HG02610 (cell line): Measurements from ENCODE around the gene PLVAP.
"Not testable (repeated sequence)": the region's sequence is repeated elsewhere in the genome, so short reads cannot be mapped to it uniquely, and the experiment has no call there.

Experiments used
- ATAC-seq: cut with Tn5 transposase; IDR thresholded peaks from one replicate; pipeline ENCODE4 v1.9.1; 2021; ENCODE audit warnings: mild to moderate bottlenecking, moderate library complexity; ENCODE audit not compliant: unreplicated experiment

The PLVAP gene

GRCh38 chr19:17402982-17403855 lies 26.1 kb upstream of the PLVAP start:
- no peak for ATAC-seq

GRCh38 chr19:17401628-17402027 lies 24.5 kb upstream of the PLVAP start:
- ATAC-seq = no peak

DNA sequence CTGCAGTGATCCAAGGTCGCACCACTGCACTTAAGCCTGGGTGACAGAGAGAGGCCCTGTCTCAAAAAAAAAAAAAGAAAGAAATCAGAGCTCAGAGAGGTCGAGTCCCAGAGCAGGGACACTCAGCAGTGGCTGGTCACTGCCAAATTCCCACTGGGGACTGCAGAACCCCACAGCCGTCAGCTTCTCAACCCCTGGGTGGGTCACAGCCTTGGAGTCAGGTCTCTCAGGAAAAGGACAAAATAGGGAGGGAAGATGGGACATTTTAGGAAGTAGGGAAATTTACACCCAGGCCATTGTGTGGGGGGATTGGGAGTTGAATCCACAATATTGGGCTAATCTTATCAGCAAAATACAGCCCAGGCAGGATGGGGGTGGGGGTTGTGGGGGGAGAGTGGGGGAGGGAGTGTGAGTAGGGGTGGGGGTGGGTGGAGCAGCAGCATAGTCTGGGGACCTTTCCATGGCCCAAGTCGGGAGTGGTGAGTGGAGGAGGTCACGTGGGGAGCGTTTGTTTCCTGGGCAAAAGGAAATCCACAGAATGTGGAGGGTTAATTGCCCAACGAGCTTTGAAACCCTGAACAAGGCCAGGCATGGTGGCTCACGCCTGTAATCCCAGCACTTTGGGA lies 21.9 kb upstream of the PLVAP start:
- ATAC-seq = no peak

GRCh38 chr19:17394891-17395415 lies 17.8 kb upstream of the PLVAP start:
- no peak for ATAC-seq

GRCh38 chr19:17393914-17394313 lies 16.8 kb upstream of the PLVAP start, which contains the start of gene CCDC194:
CCDC194 (minus strand) TSS chr19:17394196; CDS start chr19:17394158, 38 bp downstream.
- ATAC-seq = no peak

- no peak for ATAC-seq
Observed at GRCh38 chr19:17393002-17393401, 15.9 kb upstream of the PLVAP start.

DNA sequence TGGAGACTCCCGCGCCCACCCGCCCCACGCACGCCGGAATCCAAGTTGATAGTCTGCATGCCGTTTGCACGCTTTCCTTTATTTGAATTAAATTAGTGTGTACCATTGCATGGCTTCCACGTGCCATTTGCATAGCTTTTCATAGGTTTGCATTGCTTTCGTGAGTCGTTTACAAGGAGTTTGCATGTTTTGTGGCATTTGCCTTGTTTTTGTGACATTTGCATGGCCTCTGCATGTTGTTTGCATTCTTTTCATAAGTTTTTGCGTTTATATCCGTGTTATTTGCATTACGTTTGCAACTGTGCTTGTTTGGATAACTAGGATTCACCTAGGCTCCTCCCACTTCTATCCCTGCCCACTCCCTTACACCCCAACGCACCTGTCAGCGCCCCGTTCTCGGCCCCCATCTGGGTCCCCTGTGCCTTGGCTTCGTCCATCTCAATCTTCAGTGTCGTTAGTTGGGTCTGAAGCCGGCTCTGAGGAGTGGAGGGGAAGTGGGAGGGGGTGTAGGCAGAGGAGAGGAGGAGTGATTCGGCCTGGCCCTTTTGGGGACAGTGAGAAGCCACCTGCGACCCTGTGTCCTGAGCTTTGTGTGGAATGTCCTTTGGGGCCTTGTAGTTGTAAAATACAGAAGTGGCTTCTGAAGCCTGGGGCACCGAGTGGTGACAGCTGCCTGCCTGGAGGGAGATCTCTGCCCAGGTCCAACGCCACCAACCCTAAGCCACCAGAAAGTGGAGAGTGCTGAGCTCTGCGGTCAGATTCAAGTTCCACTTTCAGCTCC lies 14.4 kb upstream of the PLVAP start:
- no peak for ATAC-seq

- ATAC-seq = peak; percentile 89
Observed at GRCh38 chr19:17390665-17391370, 13.7 kb upstream of the PLVAP start.

- no peak for ATAC-seq
Observed at GRCh38 chr19:17389957-17390664, 13.0 kb upstream of the PLVAP start.

- ATAC-seq = no peak
Observed at GRCh38 chr19:17389288-17389687, 12.1 kb upstream of the PLVAP start.

- ATAC-seq = no peak
Observed at GRCh38 chr19:17385878-17386611, 8.9 kb upstream of the PLVAP start.

DNA sequence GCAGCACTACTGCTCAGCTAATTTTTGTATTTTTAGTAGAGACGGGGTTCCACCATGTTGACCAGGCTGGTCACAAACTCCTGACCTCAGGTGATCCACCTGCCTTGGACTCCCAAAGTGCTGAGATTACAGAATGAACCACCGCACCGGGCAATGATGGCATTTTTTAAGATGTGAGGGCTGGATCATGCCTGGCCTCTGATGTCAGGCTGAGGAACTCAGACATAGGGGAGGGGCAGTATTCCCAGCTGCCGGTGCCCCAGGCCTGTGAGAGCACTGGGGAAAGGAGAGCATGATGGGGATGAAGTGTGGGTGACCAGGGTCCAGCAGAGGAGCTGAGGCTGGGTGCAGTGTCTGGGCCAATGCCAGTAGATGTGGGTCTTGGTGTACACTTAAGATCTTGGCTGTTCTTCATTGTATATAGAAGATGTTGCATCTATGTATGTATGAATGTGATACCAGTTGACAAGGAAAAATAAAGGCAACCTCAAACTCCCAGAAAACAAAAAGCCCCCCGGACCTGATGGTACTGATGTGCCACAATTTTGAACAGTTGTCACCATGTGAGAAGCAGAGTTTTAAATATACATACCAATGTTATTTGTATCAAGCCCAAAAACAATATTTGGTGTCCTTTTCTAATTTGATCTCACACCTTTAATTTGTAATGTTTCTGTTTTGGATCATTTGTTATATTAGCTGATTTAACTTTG lies 3.4 kb upstream of the PLVAP start:
- no peak for ATAC-seq

DNA sequence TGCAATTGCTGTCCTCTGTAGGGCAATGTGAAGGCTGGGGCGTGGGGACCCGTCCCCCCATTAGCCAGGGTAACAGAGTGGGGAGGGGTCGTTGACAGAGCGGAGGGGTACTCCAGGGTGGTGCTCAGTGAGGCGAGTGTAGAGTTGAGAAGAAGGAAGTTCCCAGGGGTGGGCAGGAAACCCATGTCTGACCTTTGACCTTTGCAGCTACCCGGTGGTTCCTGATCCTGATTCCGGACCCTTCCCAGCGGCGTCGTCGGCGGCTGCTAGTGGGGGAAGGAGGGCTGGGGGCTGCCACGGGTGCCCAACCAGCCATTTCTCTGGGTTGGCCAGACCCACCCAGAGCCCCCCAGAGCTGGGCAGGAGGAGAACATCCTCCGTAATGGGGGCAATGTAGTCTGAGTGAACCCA lies 2.1 kb upstream of the PLVAP start:
- ATAC-seq = no peak

GRCh38 chr19:17378271-17378670 lies 1.1 kb upstream of the PLVAP start:
- no peak for ATAC-seq

GRCh38 chr19:17370026-17370587 lies 7.0 kb downstream of the PLVAP start:
- ATAC-seq = peak; percentile 73

GRCh38 chr19:17365361-17365760 lies 11.8 kb downstream of the PLVAP start:
- no peak for ATAC-seq

GRCh38 chr19:17363852-17364605 lies 13.1 kb downstream of the PLVAP start:
- ATAC-seq = not testable (repeated sequence)
